ENCODE data around the gene SLAMF6. TPM values are rescaled to one million over a fixed set of nuclear protein-coding genes. Genes with fewer than 3 reads are reported as not detected.

SLAMF6 gene
- total RNA-seq, 1 experiment from 2014 or later: not detected

- H3K27me3 Mint-ChIP-seq (ENCODE audit: unreplicated experiment): peaks cover 23% of the 10 kb centered on the region
- H3K4me1 Mint-ChIP-seq (ENCODE audit: low read depth, unreplicated experiment): no peaks in the 10 kb centered on the region
- intact Hi-C loops (cut with micrococcal nuclease; ENCODE audit: unreplicated experiment): no loop called here
- no peak overlapping the region for H3K4me3 Mint-ChIP-seq (ENCODE audit: low read depth, unreplicated experiment)
- DNase-seq: no peak
- H3K27ac Mint-ChIP-seq (ENCODE audit: unreplicated experiment): no peak overlapping the region
- no peaks in the 10 kb centered on the region for H3K9me3 Mint-ChIP-seq (ENCODE audit: low read depth, unreplicated experiment)
- BruUV-seq (replicated peaks): no TSS peak
- TF ChIP-seq CTCF (IDR thresholded peaks at IDR 0.05; ENCODE audit: unreplicated experiment): no peak
- H3K36me3 Mint-ChIP-seq (ENCODE audit: insufficient read depth, unreplicated experiment): no peaks in the 10 kb centered on the region
- CTCF ChIA-PET: interaction anchor here (0.6 kb wide), 1 partner anchor 234 kb away, joined by 4 read pairs; no protein-coding TSS in a partner anchor
Observed at GRCh38 chr1:160438935-160439334, 84.1 kb downstream of the SLAMF6 start.

- no TSS peak for BruUV-seq (replicated peaks)
- Mint-ChIP-seq H3K4me1 (ENCODE audit: low read depth, unreplicated experiment) (no peaks in the 10 kb centered on the region), H3K4me3 (ENCODE audit: low read depth, unreplicated experiment) (no peak overlapping the region), H3K27ac (ENCODE audit: unreplicated experiment) (no peak overlapping the region), H3K36me3 (ENCODE audit: insufficient read depth, unreplicated experiment) (no peaks in the 10 kb centered on the region), H3K9me3 (ENCODE audit: low read depth, unreplicated experiment) (no peaks in the 10 kb centered on the region), H3K27me3 (ENCODE audit: unreplicated experiment) (peaks cover 27% of the 10 kb centered on the region)
- intact Hi-C loops (cut with micrococcal nuclease; ENCODE audit: unreplicated experiment): no loop called here
- CTCF ChIA-PET: no interaction called here
- DNase-seq: no peak
- no peak for TF ChIP-seq CTCF (IDR thresholded peaks at IDR 0.05; ENCODE audit: unreplicated experiment)
Observed at GRCh38 chr1:160438317-160438918, 84.6 kb downstream of the SLAMF6 start.

- Mint-ChIP-seq H3K27ac (ENCODE audit: unreplicated experiment) (no peak overlapping the region), H3K4me3 (ENCODE audit: low read depth, unreplicated experiment) (no peak overlapping the region), H3K4me1 (ENCODE audit: low read depth, unreplicated experiment) (no peaks in the 10 kb centered on the region), H3K9me3 (ENCODE audit: low read depth, unreplicated experiment) (no peaks in the 10 kb centered on the region), H3K36me3 (ENCODE audit: insufficient read depth, unreplicated experiment) (no peaks in the 10 kb centered on the region), H3K27me3 (ENCODE audit: unreplicated experiment) (peaks cover 27% of the 10 kb centered on the region)
- CTCF ChIA-PET: no interaction called here
- TF ChIP-seq CTCF (IDR thresholded peaks at IDR 0.05; ENCODE audit: unreplicated experiment): no peak
- no peak for DNase-seq
- no TSS peak for BruUV-seq (replicated peaks)
- intact Hi-C loops (cut with micrococcal nuclease; ENCODE audit: unreplicated experiment): no loop called here
Observed at GRCh38 chr1:160437432-160438316, 85.4 kb downstream of the SLAMF6 start.

GRCh38 chr1:160436966-160437365 is 86.1 kb downstream of the SLAMF6 start:
- TF ChIP-seq CTCF (IDR thresholded peaks at IDR 0.05; ENCODE audit: unreplicated experiment): no peak
- H3K4me3 Mint-ChIP-seq (ENCODE audit: low read depth, unreplicated experiment): no peak overlapping the region
- no peak for DNase-seq
- CTCF ChIA-PET: no interaction called here
- intact Hi-C loops (cut with micrococcal nuclease; ENCODE audit: unreplicated experiment): no loop called here
- no peaks in the 10 kb centered on the region for H3K36me3 Mint-ChIP-seq (ENCODE audit: insufficient read depth, unreplicated experiment)
- no TSS peak for BruUV-seq (replicated peaks)
- no peaks in the 10 kb centered on the region for H3K4me1 Mint-ChIP-seq (ENCODE audit: low read depth, unreplicated experiment)
- peaks cover 27% of the 10 kb centered on the region for H3K27me3 Mint-ChIP-seq (ENCODE audit: unreplicated experiment)
- H3K27ac Mint-ChIP-seq (ENCODE audit: unreplicated experiment): no peak overlapping the region
- H3K9me3 Mint-ChIP-seq (ENCODE audit: low read depth, unreplicated experiment): no peaks in the 10 kb centered on the region

Other genes starting within 250 kb of the SLAMF6 start
- gene PEX19, start 238.1 kb downstream of the SLAMF6 start, total RNA-seq (2022): 64.0 and 70.3 TPM in 2 replicates
- 195 and 208 TPM in 2 replicates for gene COPA, start 180.0 kb downstream of the SLAMF6 start, total RNA-seq (2022)
- 128 and 135 TPM in 2 replicates for gene NCSTN, start 179.9 kb downstream of the SLAMF6 start, total RNA-seq (2022)
- 1.4 and 1.6 TPM in 2 replicates for gene NHLH1, start 156.2 kb downstream of the SLAMF6 start, total RNA-seq (2022)
- 2.0 and 2.3 TPM in 2 replicates for gene VANGL2, start 122.7 kb downstream of the SLAMF6 start, total RNA-seq (2022)
- not detected in 2 replicates for gene CD84, start 56.2 kb upstream of the SLAMF6 start, total RNA-seq (2022)
- not detected in 2 replicates for gene SLAMF1, start 123.8 kb upstream of the SLAMF6 start, total RNA-seq (2022)
- not detected in 2 replicates for gene CD48, start 188.6 kb upstream of the SLAMF6 start, total RNA-seq (2022)
- gene SLAMF7, start 216.0 kb upstream of the SLAMF6 start, total RNA-seq (2022): 2.6 and 8.4 TPM in 2 replicates